Dermis blood vessel endothelial cell (primary cell): ENCODE data around the gene ERMARD. TPM values are rescaled to one million over a fixed set of nuclear protein-coding genes. Genes with fewer than 3 reads are reported as not detected.

Experiments
- DNase-seq: peaks from one replicate; pipeline ENCODE4 v3.0.0; 2010
- total RNA-seq: library from RNA; depleted of rRNA; stranded (reverse); fragments of >200 nt; gene quantifications from 2 replicates; pipeline ENCODE4 v1.2.3, GENCODE V29; 2014

ERMARD gene
- total RNA-seq, 1 donor from 2014 or later = 18.2 TPM

DNA sequence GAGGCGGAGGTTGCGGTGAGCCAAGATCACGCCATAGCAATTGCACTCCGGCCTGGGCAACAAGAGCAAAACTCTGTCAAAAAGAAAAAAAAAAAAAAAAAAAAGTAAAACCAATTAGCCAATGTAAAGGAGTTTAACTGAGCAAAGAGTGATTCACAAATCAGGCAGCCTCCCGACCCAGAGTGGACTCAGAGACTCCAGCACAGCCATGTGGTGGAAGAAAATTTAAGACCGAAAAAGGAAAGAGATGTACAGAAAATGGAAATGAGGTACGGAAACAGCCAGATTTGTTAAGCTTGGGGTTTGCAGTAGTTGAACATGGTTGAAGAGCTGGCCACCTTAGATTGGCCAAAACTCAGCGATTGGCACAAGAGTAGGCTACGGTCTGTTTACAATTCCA, 51.4 kb downstream of the ERMARD start:
- no peak for DNase-seq

DNA sequence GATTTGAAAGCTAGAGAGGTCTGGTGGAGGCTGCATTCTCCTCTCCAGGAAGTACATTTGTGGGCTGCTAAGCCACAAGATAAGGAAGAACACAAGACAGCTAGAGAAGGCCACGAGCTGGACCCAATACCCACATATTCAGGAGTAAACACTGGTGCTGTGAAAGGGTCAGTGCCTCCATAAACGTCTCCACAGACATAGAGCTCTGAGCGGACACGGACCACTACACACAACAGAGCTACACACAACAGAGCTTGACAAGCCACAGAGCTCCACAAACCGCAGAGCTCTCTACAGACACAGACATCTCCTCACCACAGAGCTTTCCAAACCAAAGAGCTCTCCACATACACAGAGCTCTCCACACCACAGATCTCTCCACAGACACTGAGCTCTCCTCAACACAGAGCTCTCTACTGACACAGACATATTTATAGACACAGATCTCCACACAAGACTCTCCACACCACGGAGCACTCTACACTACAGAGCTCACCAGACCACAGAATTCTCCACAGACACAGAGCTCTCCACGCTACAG, 51.9 kb downstream of the ERMARD start:
- DNase-seq = no peak

DNA sequence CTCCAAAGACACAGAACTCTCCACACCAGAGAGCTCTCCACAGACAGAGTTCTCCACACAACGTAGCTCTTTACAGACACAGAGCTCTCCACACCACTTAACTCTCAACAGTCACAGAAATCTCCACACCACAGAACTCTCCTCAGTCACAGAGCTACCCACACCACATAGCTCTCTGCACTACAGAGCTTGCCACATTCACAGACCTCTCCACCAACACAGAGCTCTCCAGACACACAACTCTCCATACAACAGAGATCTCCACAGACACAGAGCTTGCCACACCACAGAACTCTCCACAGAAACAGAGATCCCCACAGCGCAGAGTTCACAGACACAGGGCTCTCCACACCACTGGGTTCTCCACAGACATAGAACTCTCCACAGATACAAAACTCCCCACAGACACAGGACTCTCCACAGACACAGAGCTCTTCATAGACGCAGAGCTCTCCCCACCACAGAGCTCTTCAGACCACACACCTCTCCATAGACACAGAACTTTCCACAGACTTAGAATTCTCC, 52.5 kb downstream of the ERMARD start:
- DNase-seq = no peak

DNA sequence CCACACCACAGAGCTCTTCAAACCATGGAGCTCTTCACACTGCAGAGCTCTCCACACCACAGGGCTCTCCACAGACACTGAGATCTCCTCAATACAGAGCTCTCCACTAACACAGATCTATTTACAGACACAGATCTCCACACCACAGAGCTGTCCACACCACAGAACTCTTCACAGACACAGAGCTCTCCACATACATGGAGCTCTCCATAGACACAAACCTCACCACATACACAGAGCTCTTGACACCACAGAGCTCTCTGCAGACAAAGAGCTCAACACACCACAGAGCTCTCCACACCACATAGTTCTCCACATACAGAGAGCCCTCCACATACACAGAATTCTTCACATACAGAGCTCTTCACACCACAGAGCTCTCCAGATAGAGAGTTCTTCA, 53.0 kb downstream of the ERMARD start:
- no peak for DNase-seq

DNA sequence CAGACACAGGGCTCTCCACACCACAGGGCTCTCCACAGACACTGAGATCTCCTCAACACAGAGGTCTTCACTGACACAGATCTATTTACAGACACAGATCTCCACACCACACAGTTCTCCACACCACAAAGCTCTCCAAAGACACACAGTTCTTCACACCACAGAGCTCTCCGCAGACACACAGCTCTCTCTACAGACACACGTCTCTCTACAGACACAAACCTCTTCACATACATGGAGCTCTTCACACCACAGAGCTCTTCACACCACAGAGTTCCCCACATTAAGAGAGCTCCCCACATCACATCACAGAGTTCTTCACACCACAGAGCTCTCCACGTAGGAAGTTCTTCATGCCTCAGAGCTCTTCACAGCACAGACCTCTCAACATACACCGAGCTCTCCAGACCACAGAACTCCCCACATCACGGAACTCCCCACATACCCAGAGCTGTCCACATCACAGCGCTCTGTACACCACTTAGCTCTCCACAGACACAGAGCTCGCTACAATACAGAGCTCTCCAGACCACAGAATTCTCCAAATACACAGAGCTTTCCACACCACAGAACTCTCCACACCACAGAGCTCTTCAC, 53.9 kb downstream of the ERMARD start:
- DNase-seq = no peak

- no peak for DNase-seq
These were observed 55.3 kb downstream of the ERMARD start for GRCh38 chr6:169806701-169807100.

DNA sequence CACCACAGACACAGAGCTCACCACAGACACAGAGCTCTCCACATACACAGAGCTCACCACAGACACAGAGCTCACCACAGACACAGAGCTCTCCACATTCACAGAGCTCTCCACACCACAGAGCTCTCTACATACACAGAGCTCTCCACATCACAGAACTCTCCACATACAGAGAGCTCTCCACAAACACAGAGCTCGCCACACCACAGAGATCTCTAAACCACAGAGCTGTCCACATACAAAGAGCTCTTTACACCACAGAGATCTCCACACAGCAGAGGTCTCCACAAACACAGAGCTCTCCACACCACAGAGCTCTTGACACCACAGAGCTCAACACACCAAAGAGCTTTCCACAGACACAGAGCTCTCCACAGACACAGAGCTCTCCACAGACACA, 55.8 kb downstream of the ERMARD start:
- no peak for DNase-seq

DNA sequence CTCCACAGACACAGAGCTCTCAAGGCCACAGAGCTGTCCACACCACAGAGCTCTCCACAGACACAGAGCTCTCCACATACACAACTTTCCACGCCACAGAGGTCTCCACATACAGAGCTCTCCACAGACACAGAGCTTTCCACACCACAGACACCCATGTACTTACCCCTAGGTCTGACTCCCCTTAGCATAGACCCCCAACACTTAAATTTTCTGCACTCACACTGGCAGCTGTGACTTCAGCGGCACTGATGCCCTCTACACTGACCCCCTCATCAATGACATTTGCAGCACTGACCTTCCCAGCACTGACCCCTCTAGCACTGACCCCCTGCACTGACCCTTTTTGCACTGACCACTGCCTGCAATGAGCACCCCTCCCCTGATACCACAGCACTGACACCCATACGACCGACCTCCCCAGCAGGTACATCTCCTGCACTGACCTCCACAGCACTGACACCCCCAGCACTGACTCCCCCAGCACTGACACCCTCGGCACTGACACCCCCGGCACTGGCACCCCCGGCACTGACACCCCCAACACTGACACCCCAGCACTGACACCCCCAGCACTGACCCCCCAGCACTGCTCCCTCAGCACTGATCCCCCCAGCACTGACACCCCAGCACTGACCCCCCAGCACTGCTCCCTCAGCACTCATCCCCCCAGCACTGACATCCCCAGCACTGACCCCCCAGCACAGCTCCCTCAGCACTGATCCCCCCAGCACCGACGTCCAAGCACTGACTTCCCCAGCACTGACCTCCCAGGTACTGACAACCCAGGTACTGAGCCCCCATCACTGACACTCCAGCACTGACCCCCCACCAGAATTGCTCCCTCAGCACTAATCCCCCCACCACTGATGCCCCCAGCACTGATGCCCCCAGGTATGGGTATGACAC, 56.5 kb downstream of the ERMARD start:
- no peak for DNase-seq

- no peak for DNase-seq
These were observed 57.2 kb downstream of the ERMARD start for GRCh38 chr6:169808608-169808967.

GRCh38 chr6:169809386-169809785, 58.0 kb downstream of the ERMARD start:
- no peak for DNase-seq

- DNase-seq = no peak
These were observed 58.9 kb downstream of the ERMARD start for GRCh38 chr6:169810066-169810989.

GRCh38 chr6:169811072-169811471, 59.6 kb downstream of the ERMARD start:
- DNase-seq = no peak

GRCh38 chr6:169811521-169812256, 60.3 kb downstream of the ERMARD start:
- no peak for DNase-seq

DNA sequence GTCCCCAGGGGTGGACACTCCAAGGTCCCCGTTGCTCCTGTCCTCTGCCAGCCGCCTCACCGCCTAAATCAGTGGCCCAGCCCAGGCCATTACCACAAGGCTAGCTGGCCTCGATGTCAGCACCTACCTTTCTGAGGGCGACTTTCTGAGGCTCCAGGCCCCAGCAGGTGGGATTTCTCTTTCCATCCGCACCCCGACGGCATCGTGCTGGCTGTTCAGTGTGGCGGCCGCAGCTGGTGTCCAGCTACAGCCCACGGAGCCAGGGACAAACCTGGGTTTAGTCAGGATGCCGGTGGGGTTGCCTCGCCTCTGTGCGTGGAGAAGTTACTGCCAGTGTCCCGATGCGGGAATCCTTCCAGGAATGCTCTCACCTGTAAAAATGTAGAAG, 60.8 kb downstream of the ERMARD start:
- DNase-seq = no peak

GRCh38 chr6:169813969-169814368, 62.5 kb downstream of the ERMARD start:
- no peak for DNase-seq

- DNase-seq = no peak
These were observed 64.6 kb downstream of the ERMARD start for GRCh38 chr6:169816054-169816453.

DNA sequence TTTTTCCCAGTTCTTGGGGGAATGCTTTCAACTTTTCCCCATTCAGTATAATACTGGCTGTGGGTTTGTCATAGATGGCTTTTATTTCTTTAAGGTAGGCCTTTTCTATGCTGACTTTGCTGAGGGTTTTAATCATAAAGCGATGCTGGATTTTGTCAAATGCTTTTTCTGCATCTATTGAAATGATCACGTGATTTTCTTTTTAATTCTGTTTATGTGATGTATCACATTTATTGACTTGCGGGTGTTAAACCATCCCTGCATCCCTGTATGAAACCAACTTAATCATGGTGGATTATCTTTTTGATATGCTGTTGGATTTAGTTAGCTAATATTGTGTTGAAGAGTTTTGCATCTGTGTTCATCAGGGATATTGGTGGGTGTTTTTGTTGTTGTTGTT, 65.6 kb downstream of the ERMARD start:
- DNase-seq = no peak

- no peak for DNase-seq
These were observed 68.9 kb downstream of the ERMARD start for GRCh38 chr6:169820358-169820757.

DNA sequence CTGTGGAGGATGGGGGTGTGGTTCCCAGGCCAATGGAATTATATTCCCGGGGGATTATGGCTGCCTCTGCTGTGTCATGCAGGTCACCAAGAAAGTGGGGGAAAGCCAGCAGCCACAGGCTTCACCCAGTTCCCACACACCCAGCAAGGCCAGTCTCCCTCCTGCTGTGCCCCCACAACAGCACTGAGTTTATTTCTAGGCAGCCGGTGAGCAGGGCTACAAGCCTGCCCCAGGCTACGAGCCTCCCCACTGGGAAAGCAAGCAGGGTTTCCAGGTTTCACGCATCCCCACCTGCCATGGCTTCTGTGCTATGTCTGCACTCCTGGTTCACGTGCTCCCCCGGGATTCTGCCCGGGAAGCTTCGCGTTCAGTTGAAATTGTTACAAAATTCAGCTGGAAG, 72.6 kb downstream of the ERMARD start:
- DNase-seq = no peak

DNA sequence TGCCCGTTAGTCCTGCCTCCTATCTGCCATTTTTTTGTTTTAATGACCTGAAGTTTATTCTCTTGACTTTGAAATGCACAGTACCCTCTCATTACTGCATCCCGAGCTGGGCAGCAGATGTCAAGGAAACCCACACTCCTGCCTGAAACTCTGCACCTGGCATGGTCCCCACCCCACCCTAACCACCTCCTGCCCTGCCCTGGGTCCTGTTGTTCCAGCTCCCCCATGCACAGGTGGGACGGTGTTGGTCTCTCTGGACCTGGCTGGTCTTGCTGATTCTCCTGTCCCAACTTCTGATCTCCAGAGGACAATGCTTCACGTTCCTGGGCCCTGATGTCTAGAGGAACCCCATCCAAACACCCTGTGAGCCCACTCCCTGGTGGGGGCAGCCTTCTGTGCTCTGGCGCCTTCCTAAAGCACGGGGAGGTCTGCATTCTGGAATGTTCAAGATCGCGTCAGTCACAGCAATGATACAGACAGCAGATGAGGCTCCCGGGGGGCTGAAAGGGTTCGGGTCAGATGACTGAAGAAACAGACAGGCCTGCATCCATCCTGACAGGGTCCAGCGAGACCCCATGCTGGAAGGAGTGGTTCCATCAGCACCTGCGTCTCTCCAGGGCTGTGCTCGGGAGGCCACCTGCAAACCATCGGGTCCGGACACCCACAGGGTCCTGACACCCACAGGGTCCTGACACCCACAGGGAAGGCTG, 73.6 kb downstream of the ERMARD start:
- no peak for DNase-seq

- DNase-seq = no peak
These were observed 74.3 kb downstream of the ERMARD start for GRCh38 chr6:169825558-169826225.
